ENCODE data around the gene ZNF12. TPM values are rescaled to one million over a fixed set of nuclear protein-coding genes. Genes with fewer than 3 reads are reported as not detected.

Gene ZNF12
- total RNA-seq, 2 donors from 2014 or later: 19.7 to 21.8 TPM

GRCh38 chr7:6650521-6651011 is 56.2 kb downstream of the ZNF12 start:
- no peak for ATAC-seq
- DNase-seq: no peak
- intact Hi-C loops (cut with DNase I, micrococcal nuclease): no loop called here

GRCh38 chr7:6650086-6650485 is 56.7 kb downstream of the ZNF12 start:
- ATAC-seq: no peak

GRCh38 chr7:6649241-6649961 is 57.3 kb downstream of the ZNF12 start:
- ATAC-seq (no peak), DNase-seq (no peak)
- intact Hi-C loops (cut with DNase I, micrococcal nuclease): no loop called here

More at GRCh38 chr7:6650086-6650485, 56.7 kb downstream of the ZNF12 start:
- intact Hi-C loops (cut with DNase I, micrococcal nuclease): no loop called here
- DNase-seq: no peak

GRCh38 chr7:6648815-6649104 is 58.0 kb downstream of the ZNF12 start:
- intact Hi-C loops (cut with DNase I, micrococcal nuclease): no loop called here
- DNase-seq (no peak), ATAC-seq (no peak)

GRCh38 chr7:6648066-6648814 is 58.5 kb downstream of the ZNF12 start:
- no peak for DNase-seq
- intact Hi-C loops (cut with DNase I, micrococcal nuclease): no loop called here

GRCh38 chr7:6647541-6647940 is 59.2 kb downstream of the ZNF12 start:
- no peak for DNase-seq
- intact Hi-C loops (cut with DNase I, micrococcal nuclease): no loop called here
- no peak for ATAC-seq

More at GRCh38 chr7:6648066-6648814, 58.5 kb downstream of the ZNF12 start:
- ATAC-seq: no peak

- DNase-seq (no peak), ATAC-seq (no peak)
- intact Hi-C loops (cut with DNase I, micrococcal nuclease): no loop called here
Measured at GRCh38 chr7:6647080-6647479, 59.7 kb downstream of the ZNF12 start.

GRCh38 chr7:6646465-6646864 is 60.3 kb downstream of the ZNF12 start:
- DNase-seq: no peak
- intact Hi-C loops (cut with DNase I, micrococcal nuclease): no loop called here
- no peak for ATAC-seq

GRCh38 chr7:6644728-6645127 is 62.0 kb downstream of the ZNF12 start:
- intact Hi-C loops (cut with DNase I, micrococcal nuclease): no loop called here
- no peak for ATAC-seq

GRCh38 chr7:6643915-6644625 is 62.7 kb downstream of the ZNF12 start:
- intact Hi-C loops (cut with DNase I, micrococcal nuclease): no loop called here
- DNase-seq (no peak), ATAC-seq (no peak)

More at GRCh38 chr7:6644728-6645127, 62.0 kb downstream of the ZNF12 start:
- DNase-seq: no peak

GRCh38 chr7:6642861-6643640 is 63.7 kb downstream of the ZNF12 start:
- ATAC-seq: no peak
- intact Hi-C loops (cut with DNase I, micrococcal nuclease): no loop called here
- DNase-seq: no peak

- intact Hi-C loops (cut with DNase I, micrococcal nuclease): no loop called here
- DNase-seq (no peak), ATAC-seq (no peak)
Measured at GRCh38 chr7:6642239-6642839, 64.4 kb downstream of the ZNF12 start.

- no peak for DNase-seq
- intact Hi-C loops (cut with DNase I, micrococcal nuclease): no loop called here
- no peak for ATAC-seq
Measured at GRCh38 chr7:6641305-6642035, 65.3 kb downstream of the ZNF12 start.

- DNase-seq: no peak
- intact Hi-C loops (cut with DNase I, micrococcal nuclease): no loop called here
- ATAC-seq: no peak
Measured at GRCh38 chr7:6640246-6640721, 66.5 kb downstream of the ZNF12 start.

GRCh38 chr7:6639627-6640026 is 67.1 kb downstream of the ZNF12 start:
- ATAC-seq: no peak

GRCh38 chr7:6639032-6639431 is 67.7 kb downstream of the ZNF12 start:
- no peak for ATAC-seq
- intact Hi-C loops (cut with DNase I, micrococcal nuclease): no loop called here

More at GRCh38 chr7:6639627-6640026, 67.1 kb downstream of the ZNF12 start:
- intact Hi-C loops (cut with DNase I, micrococcal nuclease): no loop called here
- DNase-seq: no peak

More at GRCh38 chr7:6639032-6639431, 67.7 kb downstream of the ZNF12 start:
- no peak for DNase-seq
